Kidney (tissue), 14 donors: ENCODE results near the gene SLC12A3. TPM values are rescaled to one million over a fixed set of nuclear protein-coding genes. Genes with fewer than 3 reads are reported as not detected.
A peak's percentile ranks its signal among the peaks of the same experiment; 100 is the strongest.

Experiments used
- DNase-seq, 5 donors: peaks; one replicate each; pipeline ENCODE4 v3.0.0-alpha.2; 2013 to 2020
- FAIRE-seq: peaks from 2 replicates; lab custom pipeline; 2012; peaks lifted over from hg19 to GRCh38; lab: Jason Lieb, UNC
- H3K27ac ChIP-seq, 2 donors: one replicate each; pipeline ENCODE4 v1.7.0; 2013; ENCODE audit warnings: low read depth in 2 of 2, low read length in 2 of 2, inconsistent platforms in 1 of 2
- H3K27me3 ChIP-seq: one replicate; pipeline ENCODE4 v1.7.1; 2013; ENCODE audit warnings: low read length, inconsistent platforms; ENCODE audit not compliant: control insufficient read depth, insufficient read depth
- H3K36me3 ChIP-seq, 3 donors: one replicate each; pipeline versions ENCODE4 v1.7.0 to v1.7.1; 2013; ENCODE audit warnings: low read length in 3 of 3, control low read depth in 1 of 3, inconsistent platforms in 1 of 3; ENCODE audit not compliant: insufficient read depth in 3 of 3, control insufficient read depth in 2 of 3
- H3K4me1 ChIP-seq, 3 donors: one replicate each; pipeline versions ENCODE4 v1.7.0 to v1.7.1; 2013; ENCODE audit warnings: low read length in 3 of 3, inconsistent platforms in 1 of 3, low read depth in 1 of 3; ENCODE audit not compliant: control insufficient read depth in 2 of 3, insufficient read depth in 2 of 3
- H3K4me3 ChIP-seq, 3 donors: one replicate each; pipeline versions ENCODE4 v1.7.0 to v1.8.1; 2013; ENCODE audit warnings: low read length in 3 of 3, control low read depth in 1 of 3, inconsistent platforms in 1 of 3
- H3K9ac ChIP-seq, 3 donors: one replicate each; pipeline versions ENCODE4 v1.7.0 to v1.7.1; 2013; ENCODE audit warnings: low read length in 3 of 3, control low read depth in 1 of 3, inconsistent platforms in 1 of 3
- H3K9me3 ChIP-seq, 3 donors: one replicate each; pipeline versions ENCODE4 v1.7.0 to v1.7.1; 2013; ENCODE audit warnings: low read length in 3 of 3, control low read depth in 1 of 3, inconsistent platforms in 1 of 3; ENCODE audit not compliant: control insufficient read depth in 2 of 3, insufficient read depth in 1 of 3
- intact Hi-C: fragments of 100-400 bp; cut with DNase I; formaldehyde crosslinking; loops from one replicate; pipeline ENCODE4 v1.11.1; 2022
- polyA plus RNA-seq: library from polyadenylated mRNA; stranded (reverse); fragments of 350-450 nt; fragmentation: Illumina TruSeq; extraction: RNeasy Lipid Tissue Mini Kit (QIAGEN cat#74804); gene quantifications from one replicate; pipeline ENCODE4 v1.2.3, GENCODE V29; 2014; ENCODE audit warnings: low read depth, low replicate concordance; ENCODE audit not compliant: insufficient read depth
- total RNA-seq: library from RNA; stranded (reverse); fragmentation: NEBNext Ultra II Directional; extraction: Animal tissue kit (Norgen Biotek cat#: 25700); gene quantifications from one replicate; pipeline ENCODE4 v1.2.1, GENCODE V29; 2021
- TF ChIP-seq, protein P1 (sequence below): IDR thresholded peaks from 3 replicates; pipeline ENCODE4 v1.5.1; 2012; ENCODE audit warnings: mild to moderate bottlenecking, moderate library complexity, borderline replicate concordance; ENCODE audit not compliant: insufficient read depth; ENCODE audit errors: extremely low read depth
- donor health status: control.
- donor health status: control.
- donor health status: control.
- donor health status: control.
- donor health status: control.
- donor health status: DM: yes; HTN: yes; CAD: no.
- donor health status: Normal renal cell carcinoma (clear cell type).

The SLC12A3 gene
- total and polyA plus RNA-seq, 2 donors from 2014 or later = 5.4 to 277 TPM

DNA sequence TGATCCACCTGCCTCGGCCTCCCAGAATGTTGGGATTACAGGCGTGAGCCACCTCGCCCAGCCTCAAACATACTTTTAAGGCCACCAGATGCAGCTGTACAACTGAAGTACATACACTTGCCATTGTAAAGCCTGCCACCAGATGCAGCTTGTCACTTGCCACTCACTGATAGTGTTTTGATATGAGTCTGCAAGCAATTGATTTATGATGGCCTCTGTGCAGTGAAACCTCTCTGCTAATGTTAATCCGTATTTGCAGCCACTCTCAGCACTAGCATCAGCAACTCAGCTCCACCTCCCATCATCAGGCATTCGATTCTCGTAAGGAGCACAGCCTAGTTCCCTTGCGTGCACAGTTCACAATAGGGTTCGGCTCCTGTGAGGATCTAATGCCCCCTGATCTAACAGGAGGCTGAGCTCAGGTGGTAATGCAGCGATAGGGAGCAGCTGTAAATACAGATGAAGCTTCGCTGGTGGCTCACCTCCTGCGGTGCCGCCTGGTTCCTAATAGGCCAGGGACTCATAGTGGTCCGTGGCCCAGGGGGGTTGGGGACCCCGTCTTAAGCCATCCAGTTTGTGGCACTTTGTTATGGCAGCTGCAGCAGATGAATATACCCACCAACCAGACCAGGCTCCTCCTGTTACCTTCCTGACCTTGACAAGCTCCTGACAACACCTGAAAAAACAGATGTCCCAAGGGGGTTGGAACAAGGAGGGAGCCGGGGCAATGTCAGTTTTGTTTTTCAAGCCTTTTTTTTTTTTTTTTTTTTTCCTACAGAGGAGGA is 65.7 kb downstream of the SLC12A3 start:
- DNase-seq = peak in 4 of 5 donors; percentile 43 to 65 (median 54)
- no peaks in the 10 kb centered on the region for H3K9me3 ChIP-seq
- H3K27me3 ChIP-seq = no peaks in the 10 kb centered on the region
- H3K36me3 ChIP-seq = peaks cover 3 to 11% (median 5%) of the 10 kb centered on the region in 3 donors
- H3K4me3 ChIP-seq = no peak overlapping the region
- TF ChIP-seq, protein P1, sequence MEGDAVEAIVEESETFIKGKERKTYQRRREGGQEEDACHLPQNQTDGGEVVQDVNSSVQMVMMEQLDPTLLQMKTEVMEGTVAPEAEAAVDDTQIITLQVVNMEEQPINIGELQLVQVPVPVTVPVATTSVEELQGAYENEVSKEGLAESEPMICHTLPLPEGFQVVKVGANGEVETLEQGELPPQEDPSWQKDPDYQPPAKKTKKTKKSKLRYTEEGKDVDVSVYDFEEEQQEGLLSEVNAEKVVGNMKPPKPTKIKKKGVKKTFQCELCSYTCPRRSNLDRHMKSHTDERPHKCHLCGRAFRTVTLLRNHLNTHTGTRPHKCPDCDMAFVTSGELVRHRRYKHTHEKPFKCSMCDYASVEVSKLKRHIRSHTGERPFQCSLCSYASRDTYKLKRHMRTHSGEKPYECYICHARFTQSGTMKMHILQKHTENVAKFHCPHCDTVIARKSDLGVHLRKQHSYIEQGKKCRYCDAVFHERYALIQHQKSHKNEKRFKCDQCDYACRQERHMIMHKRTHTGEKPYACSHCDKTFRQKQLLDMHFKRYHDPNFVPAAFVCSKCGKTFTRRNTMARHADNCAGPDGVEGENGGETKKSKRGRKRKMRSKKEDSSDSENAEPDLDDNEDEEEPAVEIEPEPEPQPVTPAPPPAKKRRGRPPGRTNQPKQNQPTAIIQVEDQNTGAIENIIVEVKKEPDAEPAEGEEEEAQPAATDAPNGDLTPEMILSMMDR = no peak
- H3K27ac ChIP-seq = no peak overlapping the region
- no peak overlapping the region for H3K9ac ChIP-seq
- intact Hi-C loops = no loop called here
- peaks cover 5 to 12% (median 8%) of the 10 kb centered on the region in 3 donors for H3K4me1 ChIP-seq
- FAIRE-seq = no peak

GRCh38 chr16:56931271-56931891 is 66.4 kb downstream of the SLC12A3 start:
- FAIRE-seq = no peak
- intact Hi-C loops = no loop called here

DNA sequence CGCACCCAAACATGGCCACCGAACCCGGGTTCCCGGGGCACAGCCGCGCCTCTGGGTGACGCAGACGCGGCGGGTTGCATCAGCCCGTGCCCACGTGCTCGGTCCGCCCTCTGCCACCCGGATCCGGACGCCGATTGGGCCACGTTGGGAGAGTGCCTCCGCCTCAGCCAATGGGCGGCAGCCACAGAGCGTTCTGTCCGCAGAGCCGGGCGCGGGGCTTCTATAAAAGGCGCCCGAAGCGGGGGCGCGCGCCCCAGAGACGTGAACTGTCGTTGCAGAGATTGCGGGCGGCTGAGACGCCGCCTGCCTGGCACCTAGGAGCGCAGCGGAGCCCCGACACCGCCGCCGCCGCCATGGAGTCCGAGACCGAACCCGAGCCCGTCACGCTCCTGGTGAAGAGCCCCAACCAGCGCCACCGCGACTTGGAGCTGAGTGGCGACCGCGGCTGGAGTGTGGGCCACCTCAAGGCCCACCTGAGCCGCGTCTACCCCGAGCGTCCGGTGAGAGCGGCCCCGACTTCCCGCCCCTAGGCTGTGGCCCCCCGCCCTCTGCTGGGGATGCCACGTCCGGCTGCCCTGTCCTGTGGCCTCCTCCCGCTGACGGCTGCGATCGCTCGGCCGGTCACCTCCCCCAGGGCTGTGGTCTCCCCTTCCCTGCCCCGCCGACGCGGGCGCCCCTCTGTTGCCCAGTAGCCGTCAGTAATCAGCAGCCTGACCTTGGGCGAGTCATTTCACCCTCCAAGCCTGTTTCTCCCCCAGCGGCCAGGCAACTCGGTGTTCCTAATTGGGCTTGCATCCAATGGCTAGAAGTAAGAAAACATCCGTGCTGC is 67.1 kb downstream of the SLC12A3 start, which contains the start of gene HERPUD1:
Gene HERPUD1 (plus strand): TSS at position 251 of the 829 bp plus-strand sequence. CDS start 103 bp downstream, at position 354.
- Histone ChIP-seq H3K27ac (peak within 1 kb of the TSS; percentile 99), H3K9me3 (no peaks in the 10 kb centered on the region), H3K36me3 (peaks cover 6 to 24% (median 16%) of the 10 kb centered on the region in 3 donors), H3K4me3 (peak within 1 kb of the TSS; percentile 78 to 89 (median 87)), H3K27me3 (no peaks in the 10 kb centered on the region), H3K9ac (peak within 1 kb of the TSS; percentile 39 to 99 (median 95)), H3K4me1 (peaks cover 5 to 19% (median 18%) of the 10 kb centered on the region in 3 donors)
- intact Hi-C loops = no loop called here
- TF ChIP-seq, protein P1 = no peak
- peak; percentile 98 to 100 (median 99) for DNase-seq
- peak; percentile 78 for FAIRE-seq

More at GRCh38 chr16:56931271-56931891, 66.4 kb downstream of the SLC12A3 start:
- Histone ChIP-seq H3K27ac (peak overlapping the region; percentile 99), H3K27me3 (no peaks in the 10 kb centered on the region), H3K9ac (peak overlapping the region; percentile 0 to 78 (median 13)), H3K9me3 (no peaks in the 10 kb centered on the region), H3K4me3 (peak overlapping the region; percentile 51 to 87 (median 53)), H3K4me1 (peaks cover 5 to 16% (median 15%) of the 10 kb centered on the region in 3 donors), H3K36me3 (peaks cover 3 to 18% (median 9%) of the 10 kb centered on the region in 3 donors)
- TF ChIP-seq, protein P1 = no peak
- peak in 2 of 5 donors; percentile 18 to 60 for DNase-seq
